ENCODE results near the gene PNPLA7. TPM values are rescaled to one million over a fixed set of nuclear protein-coding genes. Genes with fewer than 3 reads are reported as not detected.

PNPLA7 gene
- total RNA-seq, 1 experiment from 2014 or later, result 1.3 TPM

- TF ChIP-seq PRDM15 (CRISPR knock-in tag; IDR thresholded peaks at IDR 0.05) (no peak), FOXJ3 (CRISPR knock-in tag; IDR thresholded peaks at IDR 0.05; ENCODE audit: borderline replicate concordance) (no peak), MXD4 (CRISPR knock-in tag; IDR thresholded peaks at IDR 0.05; ENCODE audit: borderline replicate concordance) (no peak), PRRX2 (CRISPR knock-in tag; IDR thresholded peaks at IDR 0.05) (no peak), ATF1 (CRISPR knock-in tag; IDR thresholded peaks at IDR 0.05) (no peak), NFE2L1 (CRISPR knock-in tag; IDR thresholded peaks at IDR 0.05) (no peak), ESRRA (CRISPR knock-in tag; IDR thresholded peaks at IDR 0.05; ENCODE audit: borderline replicate concordance) (no peak; the same call in 1 of the 2 replicates), ZNF532 (CRISPR knock-in tag; IDR thresholded peaks at IDR 0.05; ENCODE audit: borderline replicate concordance) (no peak), ZNF263 (CRISPR knock-in tag; IDR thresholded peaks at IDR 0.05; ENCODE audit: low read depth) (no peak), ZNF121 (CRISPR knock-in tag; IDR thresholded peaks at IDR 0.05) (no peak), CREM (CRISPR knock-in tag; IDR thresholded peaks at IDR 0.05) (no peak; the same call in 1 of the 2 replicates), FOXP4 (CRISPR knock-in tag; IDR thresholded peaks at IDR 0.05) (peak; percentile 31; the same call in 1 of the 2 replicates), TEAD1 (CRISPR knock-in tag; IDR thresholded peaks at IDR 0.05) (0 out of 2 replicates have a peak, but pooled peaks have one; percentile 7), TCF7 (CRISPR knock-in tag; IDR thresholded peaks at IDR 0.05; ENCODE audit: low read depth) (no peak), ZNF671 (CRISPR knock-in tag; IDR thresholded peaks at IDR 0.05) (no peak), E2F4 (CRISPR knock-in tag; IDR thresholded peaks at IDR 0.05; ENCODE audit: borderline replicate concordance, low read depth) (no peak; the same call in 1 of the 2 replicates), ZNF425 (CRISPR knock-in tag; conservative IDR thresholded peaks at IDR 0.05) (no peak), JAZF1 (CRISPR knock-in tag; IDR thresholded peaks at IDR 0.05) (no peak), ZNF317 (CRISPR knock-in tag; IDR thresholded peaks at IDR 0.05; ENCODE audit: borderline replicate concordance, low read depth) (no peak), ZNF281 (CRISPR knock-in tag; IDR thresholded peaks at IDR 0.05) (no peak), SMAD4 (CRISPR knock-in tag; IDR thresholded peaks at IDR 0.05) (no peak), NR3C1 (CRISPR knock-in tag; conservative IDR thresholded peaks at IDR 0.05; ENCODE audit: low read depth) (no peak)
Observed at GRCh38 chr9:137551264-137552021, 1.2 kb upstream of the PNPLA7 start, which contains the start of gene MRPL41 (continued).
